IPS-11a (cell line): ENCODE results near the gene COPS6.

Experiments used
- H3K4me3 ChIP-seq: one replicate; pipeline ENCODE4 v1.5.1; 2013; ENCODE audit warnings: low read depth, low read length, control low read depth

COPS6 gene

GRCh38 chr7:100101016-100101862 is 12.5 kb downstream of the COPS6 start, which contains the start of the genes AP4M1 and MCM7:
AP4M1 (plus strand) TSS chr7:100101643; CDS start chr7:100101715, 72 bp downstream.
MCM7 (minus strand) TSS chr7:100101397; CDS start chr7:100101294, 103 bp downstream.
- H3K4me3 ChIP-seq: peak within 1 kb of the TSS; percentile 91

- H3K4me3 ChIP-seq: no peak overlapping the region
These were observed 14.4 kb downstream of the COPS6 start for GRCh38 chr7:100102950-100103840.

- H3K4me3 ChIP-seq: no peak overlapping the region
These were observed 16.8 kb downstream of the COPS6 start for GRCh38 chr7:100105534-100105933.

GRCh38 chr7:100106633-100107032 is 17.9 kb downstream of the COPS6 start:
- H3K4me3 ChIP-seq: no peak overlapping the region

GRCh38 chr7:100107125-100107737 is 18.5 kb downstream of the COPS6 start:
- no peak overlapping the region for H3K4me3 ChIP-seq

GRCh38 chr7:100107890-100108289 is 19.1 kb downstream of the COPS6 start:
- no peak overlapping the region for H3K4me3 ChIP-seq

GRCh38 chr7:100109521-100110163 is 20.9 kb downstream of the COPS6 start:
- H3K4me3 ChIP-seq: no peak overlapping the region

- no peak overlapping the region for H3K4me3 ChIP-seq
These were observed 22.4 kb downstream of the COPS6 start for GRCh38 chr7:100111156-100111555.

GRCh38 chr7:100111914-100112313 is 23.1 kb downstream of the COPS6 start:
- H3K4me3 ChIP-seq: no peak overlapping the region

- H3K4me3 ChIP-seq: no peak overlapping the region
These were observed 26.3 kb downstream of the COPS6 start for GRCh38 chr7:100115026-100115425.

- peak overlapping the region; percentile 96 for H3K4me3 ChIP-seq
These were observed 29.8 kb downstream of the COPS6 start for GRCh38 chr7:100118388-100119071.

- H3K4me3 ChIP-seq: peak within 1 kb of the TSS; percentile 96
These were observed 30.6 kb downstream of the COPS6 start, which contains the start of the genes CNPY4 and TAF6 for GRCh38 chr7:100119072-100119969. CNPY4 (plus strand) TSS chr7:100119634; CDS start chr7:100119745, 111 bp downstream. TAF6 (minus strand) TSS chr7:100119358; CDS start chr7:100114209, 5,149 bp downstream.

- H3K4me3 ChIP-seq: peak overlapping the region; percentile 96
These were observed 31.4 kb downstream of the COPS6 start for GRCh38 chr7:100119970-100120732.

GRCh38 chr7:100120733-100121036 is 31.9 kb downstream of the COPS6 start:
- no peak overlapping the region for H3K4me3 ChIP-seq

- no peak overlapping the region for H3K4me3 ChIP-seq
These were observed 33.3 kb downstream of the COPS6 start for GRCh38 chr7:100122067-100122466.

- H3K4me3 ChIP-seq: no peak overlapping the region
These were observed 33.8 kb downstream of the COPS6 start for GRCh38 chr7:100122568-100122967.

GRCh38 chr7:100124301-100125230 is 35.8 kb downstream of the COPS6 start:
- H3K4me3 ChIP-seq: no peak overlapping the region
